Measurements from ENCODE around the gene ADRA2C.

ADRA2C gene

DNA sequence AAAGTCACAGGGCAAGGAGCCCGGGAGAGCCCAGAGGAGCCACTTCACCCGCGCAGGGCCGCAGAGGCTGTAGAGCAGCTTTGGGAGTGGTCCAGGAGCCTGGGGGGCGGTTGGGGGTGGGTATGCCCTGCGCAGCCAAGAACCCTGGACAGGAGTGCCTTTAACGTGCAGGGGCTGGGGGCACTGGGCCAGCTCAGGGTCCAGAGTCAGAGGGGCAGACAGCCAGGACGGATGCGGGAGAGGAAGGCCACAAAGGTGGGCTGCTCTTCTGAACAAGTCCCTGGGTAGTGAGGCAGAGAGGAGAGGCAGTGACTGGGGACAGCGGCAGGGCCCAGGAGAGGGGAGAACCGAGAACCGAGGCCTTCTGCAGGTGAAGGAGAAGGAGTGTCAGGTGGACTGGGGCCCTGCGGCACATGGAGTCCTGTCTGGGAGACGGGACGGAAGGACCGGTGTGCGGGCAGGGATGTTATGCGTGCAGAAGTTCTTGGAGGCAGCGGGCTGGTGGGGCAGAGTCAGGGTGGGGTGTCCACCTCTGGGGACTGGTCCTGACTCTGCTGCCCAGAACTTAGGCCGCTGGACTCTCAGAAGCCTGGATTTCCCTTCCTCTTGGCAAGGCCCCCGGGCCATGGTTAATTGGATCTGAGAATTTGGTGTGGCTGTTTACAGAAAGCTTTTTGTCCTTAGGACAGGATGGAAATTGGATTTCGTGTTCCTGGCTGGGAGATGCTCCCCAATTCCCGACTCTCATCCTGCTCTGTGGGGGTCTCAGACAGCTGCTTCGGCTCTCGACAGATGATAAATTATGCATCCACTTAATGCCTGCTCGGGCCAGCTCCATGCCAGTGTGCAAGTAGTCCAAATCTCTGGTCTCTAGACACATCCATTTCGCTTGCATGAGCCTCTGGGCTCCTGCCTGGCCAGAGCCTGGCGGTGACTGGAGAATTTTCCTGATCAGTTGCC is 31.9 kb downstream of the ADRA2C start:
- no peak for DNase-seq (ENCODE audit: low read depth, low spot score)

DNA sequence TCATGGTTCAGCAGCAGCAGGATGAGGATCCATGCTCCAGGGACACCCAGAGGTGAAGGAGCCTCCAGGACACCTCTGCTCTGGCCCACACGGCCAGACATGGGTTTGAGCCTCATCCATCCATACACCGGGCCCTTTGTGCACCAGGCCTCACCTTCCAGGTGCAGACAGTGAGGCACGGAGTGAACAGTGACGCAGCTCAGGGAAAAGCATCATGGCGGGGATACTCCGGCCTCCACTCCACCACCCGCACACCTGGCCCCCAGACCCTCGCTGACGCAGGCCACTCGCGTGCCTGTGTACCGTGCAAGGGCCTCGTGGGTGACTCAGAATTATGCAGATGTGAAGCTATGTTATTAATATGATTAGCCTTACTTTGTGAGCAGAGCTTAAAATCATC is 33.3 kb downstream of the ADRA2C start:
- DNase-seq (ENCODE audit: low read depth, low spot score): no peak

- DNase-seq (ENCODE audit: low read depth, low spot score): no peak
These were observed 34.2 kb downstream of the ADRA2C start for GRCh38 chr4:3800351-3800750.

- no peak for DNase-seq (ENCODE audit: low read depth, low spot score)
These were observed 35.3 kb downstream of the ADRA2C start for GRCh38 chr4:3801521-3801920.

- DNase-seq (ENCODE audit: low read depth, low spot score): no peak
These were observed 35.9 kb downstream of the ADRA2C start for GRCh38 chr4:3801931-3802550.

DNA sequence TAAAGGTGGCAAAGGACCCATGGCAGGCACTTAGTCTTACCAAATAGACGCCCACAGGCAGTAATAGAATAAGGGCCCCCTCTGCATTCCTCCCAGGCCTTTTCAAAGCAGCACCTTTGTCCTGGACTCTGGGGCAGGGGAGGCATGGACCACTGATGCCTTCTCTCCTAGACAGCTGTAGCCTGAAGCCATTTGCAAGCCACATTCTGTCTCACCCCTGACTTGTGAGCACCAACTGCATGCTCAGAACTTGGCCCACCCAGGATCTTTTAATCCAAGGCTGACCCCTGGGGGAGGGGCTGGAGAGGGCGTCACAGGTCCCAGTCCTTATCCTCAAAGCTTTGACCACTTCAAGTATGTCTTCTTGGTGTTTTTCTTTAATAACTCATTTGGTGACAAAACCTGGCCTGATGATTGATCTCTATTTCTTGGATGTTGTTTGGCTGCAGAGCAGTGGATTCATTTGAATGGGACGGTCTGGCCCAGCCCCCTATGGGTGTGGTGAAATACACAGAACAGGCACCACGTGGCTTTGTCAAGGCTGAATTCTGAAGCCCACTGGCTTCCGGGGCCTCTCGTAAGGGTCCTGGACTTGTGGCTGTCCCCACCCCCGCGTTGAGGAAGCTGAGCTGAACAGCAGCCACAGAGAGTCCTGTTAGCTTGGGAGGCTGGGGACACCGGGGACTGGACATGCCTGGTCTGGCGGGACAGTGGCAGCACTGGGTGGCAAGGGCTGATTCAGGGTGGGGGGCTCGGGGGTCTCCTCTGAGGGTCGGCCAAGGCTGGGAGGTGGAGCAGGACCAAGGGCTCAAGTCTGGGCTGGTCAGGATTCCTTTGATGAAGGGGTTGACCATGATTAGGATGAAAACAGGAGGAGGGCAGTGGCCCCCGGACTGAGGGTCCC is 36.6 kb downstream of the ADRA2C start:
- no peak for DNase-seq (ENCODE audit: low read depth, low spot score)

DNA sequence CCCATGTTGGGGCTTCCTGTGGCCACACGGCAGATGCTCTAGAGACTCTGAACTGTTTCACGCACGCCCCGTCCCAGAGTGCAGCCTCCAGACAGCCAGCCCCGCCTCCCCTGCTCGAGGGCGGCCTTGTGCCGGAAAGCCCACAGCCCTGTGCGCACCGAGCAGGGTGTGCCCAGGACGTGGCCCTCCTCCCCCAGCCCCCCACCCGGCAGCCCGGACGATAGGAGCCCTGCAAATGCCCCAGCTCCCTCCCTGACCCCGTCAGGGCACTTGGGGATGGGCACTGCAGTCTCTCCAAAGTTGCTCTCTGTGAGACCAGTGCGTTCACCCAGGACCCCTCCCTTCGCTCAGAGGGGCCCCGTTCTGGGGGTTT is 37.3 kb downstream of the ADRA2C start:
- no peak for DNase-seq (ENCODE audit: low read depth, low spot score)

- no peak for DNase-seq (ENCODE audit: low read depth, low spot score)
These were observed 37.8 kb downstream of the ADRA2C start for GRCh38 chr4:3803946-3804345.

DNA sequence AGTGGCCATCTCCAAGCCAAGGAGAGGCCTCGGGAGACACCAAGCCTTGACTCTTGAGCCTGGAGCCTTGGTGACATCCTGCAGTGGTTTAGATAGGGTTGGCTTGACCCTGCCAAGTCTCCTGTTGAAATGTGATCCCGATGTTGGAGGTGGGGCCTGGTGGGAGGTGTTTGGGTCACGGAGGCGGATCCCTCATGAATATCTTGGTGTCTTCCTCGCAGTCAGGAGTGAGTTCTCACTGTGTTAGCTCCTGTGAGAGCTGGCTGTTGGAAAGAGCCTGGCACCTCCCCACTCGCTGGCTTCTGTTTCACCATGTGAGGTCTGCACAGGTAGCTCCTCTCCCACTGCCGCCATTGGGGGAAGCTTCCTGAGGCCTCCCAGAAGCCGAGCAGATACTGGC is 38.8 kb downstream of the ADRA2C start:
- DNase-seq (ENCODE audit: low read depth, low spot score): no peak

DNA sequence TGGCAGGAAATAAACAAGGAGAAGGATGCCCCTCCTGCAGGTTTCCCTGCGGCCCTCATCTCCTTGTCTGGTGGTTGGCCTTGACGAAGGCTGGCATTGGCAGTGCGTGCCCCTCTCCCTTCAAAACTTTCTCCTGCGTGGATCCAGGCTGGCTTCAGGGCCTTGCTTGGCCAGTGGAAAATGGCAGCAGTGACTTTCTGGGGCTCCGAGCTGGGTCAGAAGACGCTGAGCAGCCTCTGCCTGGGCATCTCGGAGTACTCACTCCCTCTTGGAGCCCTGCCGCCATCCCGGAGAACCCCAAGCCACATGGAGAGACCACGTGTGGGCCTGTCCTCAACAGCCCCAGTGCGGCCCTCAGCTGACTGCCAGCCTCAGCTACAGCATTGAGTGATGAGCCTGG is 39.5 kb downstream of the ADRA2C start:
- no peak for DNase-seq (ENCODE audit: low read depth, low spot score)

DNA sequence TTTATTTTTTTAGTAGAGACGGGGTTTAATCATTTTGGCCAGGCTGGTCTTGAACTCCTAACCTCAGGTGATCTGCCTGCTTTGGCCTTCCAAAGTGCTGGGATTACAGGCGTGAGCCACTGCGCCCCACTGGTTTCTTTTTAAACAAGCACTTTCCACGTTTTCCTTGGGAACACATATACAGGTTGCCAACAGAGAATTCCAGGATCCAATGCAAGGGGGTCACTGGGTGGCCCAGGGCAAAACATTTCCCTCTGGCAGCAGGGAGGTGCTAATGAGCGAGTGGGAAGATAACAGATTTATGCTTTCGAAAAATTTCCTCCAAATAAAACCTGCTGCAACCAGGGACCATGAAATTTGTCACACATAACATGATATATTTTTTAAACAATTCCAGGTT is 41.1 kb downstream of the ADRA2C start:
- DNase-seq (ENCODE audit: low read depth, low spot score): no peak

- no peak for DNase-seq (ENCODE audit: low read depth, low spot score)
These were observed 41.8 kb downstream of the ADRA2C start for GRCh38 chr4:3807822-3808496.

DNA sequence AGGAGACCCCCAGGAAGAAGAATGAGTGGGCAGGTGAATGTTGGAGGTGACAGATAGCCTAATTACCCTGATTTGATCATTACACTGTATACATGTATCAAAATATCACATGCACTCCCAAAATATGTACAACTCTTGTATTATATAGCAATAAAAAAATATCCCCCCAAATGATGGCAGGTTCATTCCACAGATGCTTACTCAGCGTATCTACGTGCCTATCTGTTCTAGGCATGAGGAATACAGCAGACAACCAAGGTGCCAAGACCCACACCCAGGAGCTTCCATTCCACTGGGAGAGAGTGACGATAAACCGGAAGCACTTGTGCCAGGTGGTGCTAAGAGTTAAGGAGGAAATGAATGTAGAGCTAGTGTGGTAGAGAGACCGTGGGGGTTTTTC is 42.4 kb downstream of the ADRA2C start:
- no peak for DNase-seq (ENCODE audit: low read depth, low spot score)

- DNase-seq (ENCODE audit: low read depth, low spot score): no peak
These were observed 42.8 kb downstream of the ADRA2C start for GRCh38 chr4:3809028-3809427.

GRCh38 chr4:3809451-3810110 is 43.4 kb downstream of the ADRA2C start:
- no peak for DNase-seq (ENCODE audit: low read depth, low spot score)

- DNase-seq (ENCODE audit: low read depth, low spot score): no peak
These were observed 44.0 kb downstream of the ADRA2C start for GRCh38 chr4:3810111-3810680.

DNA sequence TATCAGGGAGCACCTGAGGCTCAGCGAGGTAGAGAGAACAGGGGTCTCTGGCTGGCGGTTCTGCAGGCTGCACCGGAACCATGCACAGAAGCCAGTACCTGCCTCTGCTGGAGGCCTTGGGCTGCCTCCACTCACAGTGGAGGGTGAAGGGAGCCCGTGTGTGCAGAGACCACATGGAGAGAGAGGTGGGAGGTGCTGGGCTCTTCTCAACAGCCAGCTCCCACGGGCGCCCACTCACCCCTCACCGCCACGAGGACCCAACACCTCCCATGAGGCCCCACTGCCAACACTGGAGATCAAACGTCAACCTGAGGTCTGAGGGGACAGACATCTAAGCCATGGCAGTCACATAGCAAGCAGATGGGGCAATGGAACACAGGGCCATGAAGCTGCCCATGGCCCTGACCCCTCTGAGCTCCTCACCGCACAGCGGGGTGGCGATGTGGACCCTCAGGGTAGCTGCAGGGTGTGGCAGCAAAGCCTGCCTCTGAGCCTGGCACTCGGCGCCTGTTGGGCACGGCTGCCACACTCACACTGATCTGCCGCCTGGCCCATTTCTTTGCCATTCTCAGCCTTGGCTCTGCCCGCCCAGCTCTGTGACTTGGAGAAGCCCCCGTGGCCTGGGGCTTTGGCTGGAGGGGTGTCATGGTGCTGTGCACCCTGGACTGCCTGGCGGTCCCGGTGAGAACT is 44.8 kb downstream of the ADRA2C start:
- no peak for DNase-seq (ENCODE audit: low read depth, low spot score)

DNA sequence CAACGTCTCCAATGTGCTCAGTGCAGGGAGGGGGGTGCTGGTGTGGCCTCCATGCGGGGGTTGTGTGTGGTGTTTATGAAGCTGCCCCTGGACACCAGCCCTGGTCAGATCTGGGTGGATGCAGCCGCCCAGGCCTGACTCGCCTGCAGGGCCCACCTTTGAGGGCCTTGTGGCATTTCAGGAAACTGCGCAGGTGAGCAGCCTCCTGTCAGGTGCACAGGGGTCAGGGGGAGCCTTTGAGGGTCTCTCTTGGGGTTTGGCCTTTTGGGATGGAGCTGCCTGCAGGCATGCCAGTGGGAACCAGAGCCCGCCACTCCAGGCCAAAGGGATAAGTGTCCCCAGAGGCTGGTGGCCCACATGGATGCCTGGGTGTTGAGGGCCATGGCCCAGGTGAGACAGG is 45.4 kb downstream of the ADRA2C start:
- no peak for DNase-seq (ENCODE audit: low read depth, low spot score)

DNA sequence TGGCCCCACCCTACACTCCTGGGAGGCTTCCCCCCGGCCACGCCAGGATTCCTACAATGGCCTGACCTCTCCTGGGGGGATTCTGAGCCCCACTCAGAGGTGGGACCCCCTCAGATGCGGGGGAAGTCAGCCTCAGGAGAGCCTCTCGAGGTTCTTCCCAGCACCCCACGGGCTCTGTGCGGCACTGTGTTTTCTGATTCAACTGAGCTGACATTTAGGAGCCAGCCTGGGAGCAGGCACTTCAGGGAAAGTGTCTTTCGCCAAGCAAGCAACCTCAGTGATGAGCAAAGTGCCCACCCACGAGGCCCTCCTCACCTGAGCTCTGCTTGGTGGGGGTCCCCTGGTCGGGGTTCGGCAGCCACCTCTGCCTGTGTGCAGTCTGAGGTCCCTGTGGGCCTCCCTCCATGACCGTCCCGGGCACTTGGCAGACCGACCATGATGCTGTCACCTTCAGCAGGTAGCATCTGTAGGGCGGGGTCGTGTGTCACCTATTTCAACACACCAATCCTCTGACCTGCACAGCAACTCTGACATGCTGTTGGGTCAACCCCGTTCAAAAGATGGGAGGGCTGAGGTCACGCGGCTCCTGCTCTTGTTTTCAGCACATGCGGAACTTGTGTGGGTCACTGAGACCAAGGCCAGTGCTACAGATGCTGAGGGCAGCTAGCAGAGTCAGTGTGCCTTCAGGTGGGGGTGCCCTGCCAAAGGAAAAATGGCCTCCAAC is 46.2 kb downstream of the ADRA2C start:
- no peak for DNase-seq (ENCODE audit: low read depth, low spot score)

All from brain pericyte (primary cell).